ENCODE measurements around the gene ABHD16B. TPM values are rescaled to one million over a fixed set of nuclear protein-coding genes. Genes with fewer than 3 reads are reported as not detected.
"Not testable (repeated sequence)": the region's sequence is repeated elsewhere in the genome, so short reads cannot be mapped to it uniquely, and the experiment has no call there.

ABHD16B gene
- total RNA-seq, 1 experiment from 2014 or later = not detected

DNA sequence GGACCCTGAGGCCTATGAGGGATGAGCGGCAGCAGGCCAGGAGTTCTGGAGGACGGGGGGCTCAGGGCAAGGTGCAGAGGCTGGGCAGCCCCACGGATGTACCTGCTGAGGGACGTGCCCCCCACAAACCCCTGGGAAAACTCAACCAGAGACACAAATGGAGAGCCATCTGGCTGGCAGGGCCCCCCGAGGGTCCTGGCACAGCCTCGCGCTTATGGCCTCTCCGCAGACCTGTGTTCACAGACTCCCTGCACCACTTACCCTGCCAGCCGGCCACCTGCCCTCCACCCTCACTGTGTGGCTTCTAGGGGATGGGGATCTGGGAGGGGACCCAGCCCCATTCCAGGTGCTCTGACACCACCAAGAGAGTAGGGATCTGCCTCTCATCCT is 26.8 kb upstream of the ABHD16B start:
- no peak for DNase-seq (ENCODE audit: low spot score)

GRCh38 chr20:63835021-63835858 is 26.1 kb upstream of the ABHD16B start:
- DNase-seq (ENCODE audit: low spot score) = peak; percentile 98

DNA sequence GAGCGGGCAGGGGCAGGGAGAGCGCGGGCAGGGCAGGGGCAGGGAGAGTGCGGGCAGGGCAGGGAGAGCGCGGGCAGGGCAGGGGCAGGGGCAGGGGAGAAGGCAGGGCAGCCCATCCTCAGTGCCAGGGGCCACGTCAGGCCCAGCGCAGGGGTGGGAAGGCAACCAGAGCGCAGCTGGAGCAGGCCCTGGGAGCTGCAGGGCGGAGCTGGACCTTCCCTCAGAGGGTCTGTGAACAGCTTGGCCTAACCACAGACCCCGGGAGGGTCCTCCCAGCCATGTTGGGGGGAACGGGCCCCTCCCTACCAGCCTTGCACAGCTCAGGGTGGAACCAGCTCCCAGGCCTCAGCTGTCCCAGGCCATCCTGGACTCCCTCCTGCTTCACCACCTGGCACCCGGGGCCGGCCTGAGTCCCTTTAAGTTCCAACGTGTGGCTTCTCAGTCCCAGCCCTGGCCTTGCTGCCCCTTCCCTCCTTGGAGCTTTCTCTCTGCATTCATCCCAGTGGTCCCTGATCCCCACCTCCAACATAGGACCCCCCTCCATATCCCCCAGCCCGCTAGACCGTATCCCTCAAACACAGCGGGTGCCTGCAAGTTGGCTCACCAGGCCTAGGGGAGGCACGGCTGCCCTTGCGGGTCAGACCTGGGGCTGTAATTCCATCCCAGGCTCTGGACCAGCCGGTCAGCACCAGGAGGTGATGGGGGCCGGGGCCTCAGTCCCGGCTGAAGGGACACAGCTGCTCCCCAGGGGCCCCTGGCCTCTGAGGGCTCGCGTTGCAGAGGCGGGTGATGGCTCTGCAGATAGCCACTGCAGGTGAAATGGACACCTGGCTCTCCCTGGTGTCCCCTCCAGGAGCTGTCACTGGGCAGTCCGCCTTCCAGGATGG is 24.6 kb upstream of the ABHD16B start:
- no peak for DNase-seq (ENCODE audit: low spot score)

GRCh38 chr20:63837479-63837878 is 23.8 kb upstream of the ABHD16B start:
- no peak for DNase-seq (ENCODE audit: low spot score)

DNA sequence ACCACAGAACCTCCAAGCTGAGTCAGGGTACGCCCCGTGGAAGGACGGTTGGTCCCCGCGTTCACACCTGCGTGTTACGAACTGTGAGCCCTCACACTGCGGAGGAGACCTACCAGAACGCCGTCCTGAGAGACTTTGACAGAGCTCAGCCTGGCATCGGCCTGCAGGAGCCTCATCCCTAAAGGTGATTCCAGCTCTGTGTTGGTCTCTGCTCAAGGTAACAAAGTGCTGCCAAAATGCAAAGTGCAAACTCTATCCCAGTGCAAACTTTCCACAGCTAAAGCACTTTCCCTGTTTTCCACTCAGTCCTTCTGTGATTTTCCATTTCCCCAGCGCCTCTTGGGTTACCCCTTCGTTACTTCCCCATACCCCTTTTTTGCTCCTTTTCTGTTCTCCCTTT is 21.7 kb upstream of the ABHD16B start:
- no peak for DNase-seq (ENCODE audit: low spot score)

DNA sequence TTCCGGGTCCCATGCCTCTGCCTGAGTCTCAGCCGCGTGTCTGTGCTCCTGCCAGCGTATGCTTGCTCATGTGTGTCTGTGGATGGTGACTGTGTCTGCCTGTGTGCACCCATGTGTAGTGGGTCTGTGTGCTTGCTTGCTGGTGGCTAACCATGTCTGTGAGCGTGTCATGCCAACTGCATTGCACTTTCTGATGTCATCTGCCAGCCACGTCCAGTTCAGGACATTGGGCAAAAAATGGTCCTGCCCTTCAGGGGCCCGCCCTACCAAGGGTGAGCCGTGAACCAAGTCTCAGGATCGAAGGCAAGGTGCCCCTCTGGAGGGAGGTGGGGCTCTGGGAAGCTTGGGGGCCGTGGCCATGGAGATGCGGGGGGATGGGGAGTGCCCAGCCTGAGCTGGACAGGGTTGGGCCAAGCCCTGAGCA is 20.9 kb upstream of the ABHD16B start:
- no peak for DNase-seq (ENCODE audit: low spot score)

GRCh38 chr20:63842258-63842657 is 19.0 kb upstream of the ABHD16B start:
- DNase-seq (ENCODE audit: low spot score) = no peak

- DNase-seq (ENCODE audit: low spot score) = no peak
Measured at GRCh38 chr20:63843222-63843621, 18.1 kb upstream of the ABHD16B start.

DNA sequence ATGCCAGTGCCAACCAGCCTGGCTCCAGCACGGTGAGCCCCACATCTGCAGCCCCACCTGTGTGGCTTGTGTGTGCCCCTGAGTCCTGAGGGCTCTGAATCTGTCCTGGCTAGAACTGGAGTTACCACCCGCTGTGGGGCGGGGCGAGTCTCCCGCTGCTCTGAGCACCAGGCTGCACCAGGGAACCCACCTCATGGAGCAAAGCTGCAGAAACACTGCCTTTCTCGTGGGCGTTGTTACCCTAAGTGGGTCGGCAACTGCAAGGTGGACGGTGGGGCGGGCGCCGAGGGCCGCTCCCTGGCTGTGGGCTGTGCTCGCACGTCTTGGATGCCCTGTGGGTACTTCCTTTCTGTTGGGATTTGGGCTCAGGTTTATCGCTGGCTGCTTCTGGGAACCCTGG is 17.5 kb upstream of the ABHD16B start:
- DNase-seq (ENCODE audit: low spot score) = no peak

GRCh38 chr20:63844511-63844991 is 16.7 kb upstream of the ABHD16B start:
- DNase-seq (ENCODE audit: low spot score) = no peak

GRCh38 chr20:63846128-63846771 is 15.0 kb upstream of the ABHD16B start:
- no peak for DNase-seq (ENCODE audit: low spot score)

DNA sequence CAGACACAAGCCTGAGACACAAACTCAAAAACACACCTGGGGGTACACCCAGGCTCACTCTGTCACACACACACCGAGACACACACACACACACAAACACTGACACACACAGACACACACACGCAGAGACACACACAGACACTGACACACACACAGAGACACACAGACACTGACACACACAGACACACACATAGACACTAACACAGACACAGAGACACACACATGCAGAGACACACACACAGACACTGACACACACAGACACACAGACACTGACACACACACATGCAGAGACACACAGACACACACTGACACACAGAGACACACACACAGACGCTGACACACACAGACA is 14.4 kb upstream of the ABHD16B start:
- no peak for DNase-seq (ENCODE audit: low spot score)

DNA sequence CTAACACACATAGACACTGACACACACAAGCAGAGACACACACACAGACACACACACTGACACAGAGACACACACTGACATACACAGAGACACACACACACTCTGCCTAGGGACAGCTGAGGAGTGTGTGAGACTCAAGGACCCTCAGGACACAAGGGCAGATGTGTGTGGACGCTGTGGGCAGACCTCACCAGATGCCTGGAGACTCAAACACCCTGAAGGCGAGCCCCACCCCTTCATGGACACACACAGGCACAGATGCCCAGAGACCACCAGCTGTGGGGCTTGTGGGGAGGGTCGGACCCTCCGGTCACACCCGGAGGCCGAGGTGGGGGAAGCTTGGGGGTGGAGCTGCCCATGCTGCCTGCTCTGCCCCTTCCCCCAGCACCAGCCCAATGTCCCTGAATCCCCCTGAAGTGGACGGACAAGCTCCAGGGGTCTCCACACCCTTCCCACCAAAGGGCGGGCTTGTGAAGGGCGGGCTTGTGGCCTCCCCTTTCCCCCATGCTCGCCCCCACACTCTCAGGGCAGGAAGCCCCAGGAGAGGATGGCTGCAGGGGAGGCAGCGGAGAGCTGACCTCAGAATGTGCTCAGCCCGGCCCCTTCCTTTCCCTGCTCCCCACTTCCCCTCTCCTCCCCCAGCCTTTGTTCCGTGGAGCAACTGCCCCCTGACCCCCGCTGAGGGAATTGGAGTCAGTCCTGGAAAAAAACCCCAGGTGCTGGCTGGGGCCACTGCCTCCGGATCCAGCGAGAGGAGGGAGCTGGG is 13.9 kb upstream of the ABHD16B start:
- DNase-seq (ENCODE audit: low spot score) = no peak

GRCh38 chr20:63848003-63848911 is 13.0 kb upstream of the ABHD16B start:
- no peak for DNase-seq (ENCODE audit: low spot score)

DNA sequence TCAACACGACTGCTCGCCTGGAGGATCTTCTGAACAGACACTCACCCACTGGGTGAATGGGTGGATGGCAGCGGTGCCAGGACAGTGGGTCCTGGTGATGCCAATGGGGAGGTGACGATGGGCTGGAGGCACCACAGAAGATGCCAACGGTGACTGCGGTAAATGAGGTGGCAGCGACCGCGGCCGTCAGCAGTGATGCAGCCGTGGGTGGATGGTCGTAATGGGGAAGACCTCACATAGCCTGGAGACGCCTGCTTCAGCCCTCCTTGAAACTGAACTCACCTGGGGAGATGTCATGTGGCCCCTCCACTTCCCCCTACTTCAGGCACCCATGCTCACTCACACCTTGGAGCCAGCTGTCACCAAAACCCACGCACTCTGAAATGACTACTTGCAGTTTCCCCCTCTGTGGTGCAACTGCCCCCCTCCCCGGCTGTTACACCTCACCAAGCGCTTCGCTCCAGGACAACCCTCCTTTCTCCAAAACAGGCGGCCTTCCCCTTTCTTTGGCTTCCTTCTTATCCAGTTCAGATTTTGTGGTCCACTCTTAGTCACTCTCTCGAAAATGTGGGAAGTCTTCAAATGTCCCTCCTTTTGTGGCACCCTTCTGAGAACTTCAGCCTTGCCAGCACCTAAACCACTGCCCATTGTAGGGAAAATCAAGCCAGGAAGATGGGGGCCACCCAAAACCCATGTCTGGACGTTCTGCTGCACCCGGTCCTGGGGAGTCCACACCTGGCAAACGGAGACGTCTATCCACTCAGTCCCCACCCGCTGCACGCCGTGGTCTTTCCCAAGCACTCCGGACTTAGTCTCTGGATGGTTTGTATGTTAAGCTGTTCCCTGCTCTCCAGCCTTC is 10.4 kb upstream of the ABHD16B start:
- DNase-seq (ENCODE audit: low spot score) = no peak

DNA sequence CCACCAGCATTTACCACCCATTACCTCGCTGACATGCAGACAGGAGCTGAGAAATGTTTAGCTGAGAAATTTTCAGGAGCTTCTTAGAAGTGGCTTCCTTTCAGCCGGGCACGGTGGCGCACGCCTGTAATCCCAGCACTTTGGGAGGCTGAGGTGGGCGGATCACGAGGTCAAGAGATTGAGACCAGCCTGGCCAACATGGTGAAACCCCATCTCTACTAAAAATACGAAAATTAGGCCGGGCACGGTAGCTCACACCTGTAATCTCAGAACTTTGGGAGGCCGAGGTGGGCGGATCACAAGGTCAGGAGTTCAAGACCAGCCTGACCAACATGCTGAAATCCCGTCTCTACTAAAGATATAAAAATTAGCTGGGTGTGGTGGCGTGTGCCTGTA is 9.8 kb upstream of the ABHD16B start:
- DNase-seq (ENCODE audit: low spot score) = not testable (repeated sequence)

DNA sequence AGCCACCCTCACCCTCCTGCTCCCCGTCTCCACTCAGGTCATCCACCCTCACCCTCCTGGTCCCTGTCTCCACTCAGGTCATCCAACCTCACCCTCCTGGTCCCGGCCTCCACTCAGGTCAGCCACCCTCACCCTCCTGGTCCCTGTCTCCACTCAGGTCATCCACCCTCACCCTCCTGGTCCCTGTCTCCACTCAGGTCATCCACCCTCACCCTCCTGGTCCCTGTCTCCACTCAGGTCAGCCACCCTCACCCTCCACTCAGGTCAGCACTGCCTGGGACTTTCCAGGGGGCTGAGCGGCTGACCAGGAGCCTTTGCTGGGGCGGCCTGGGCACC is 7.6 kb upstream of the ABHD16B start:
- not testable (repeated sequence) for DNase-seq (ENCODE audit: low spot score)

DNA sequence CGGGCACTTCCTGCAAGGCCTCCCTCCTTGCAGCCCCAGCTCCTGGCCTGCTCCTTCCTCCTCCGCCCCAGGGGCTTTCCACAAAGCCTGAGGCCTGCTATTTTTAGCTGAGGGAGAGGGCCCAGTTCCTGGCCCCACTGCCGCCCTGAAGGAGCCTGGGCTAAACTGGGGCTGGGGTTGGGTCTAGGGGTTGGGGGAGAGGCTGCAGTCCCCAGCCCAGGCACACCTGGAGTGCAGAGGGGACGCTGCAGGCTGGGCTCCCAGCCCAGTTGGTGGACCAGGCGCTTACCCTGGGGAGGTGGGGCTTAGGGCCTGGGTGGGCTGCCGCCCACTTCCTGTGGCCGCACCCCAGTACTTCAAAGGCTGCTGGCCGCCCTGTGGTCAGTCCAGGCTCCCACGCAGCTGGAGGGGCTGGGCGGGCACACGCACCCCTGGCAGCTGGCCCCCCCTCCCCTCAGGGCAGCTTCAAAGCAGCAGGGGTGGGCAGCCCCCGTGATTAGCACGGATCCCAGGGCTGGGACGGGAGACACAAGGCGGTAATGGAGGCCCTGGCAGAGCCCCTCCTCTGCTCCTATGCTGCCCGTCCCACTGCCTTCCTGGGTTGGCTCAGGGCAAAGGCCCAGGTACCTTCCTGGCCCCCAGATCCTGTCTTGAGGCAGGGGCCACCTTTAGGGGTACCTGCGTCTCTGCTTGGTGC is 7.1 kb upstream of the ABHD16B start:
- DNase-seq (ENCODE audit: low spot score) = no peak

DNA sequence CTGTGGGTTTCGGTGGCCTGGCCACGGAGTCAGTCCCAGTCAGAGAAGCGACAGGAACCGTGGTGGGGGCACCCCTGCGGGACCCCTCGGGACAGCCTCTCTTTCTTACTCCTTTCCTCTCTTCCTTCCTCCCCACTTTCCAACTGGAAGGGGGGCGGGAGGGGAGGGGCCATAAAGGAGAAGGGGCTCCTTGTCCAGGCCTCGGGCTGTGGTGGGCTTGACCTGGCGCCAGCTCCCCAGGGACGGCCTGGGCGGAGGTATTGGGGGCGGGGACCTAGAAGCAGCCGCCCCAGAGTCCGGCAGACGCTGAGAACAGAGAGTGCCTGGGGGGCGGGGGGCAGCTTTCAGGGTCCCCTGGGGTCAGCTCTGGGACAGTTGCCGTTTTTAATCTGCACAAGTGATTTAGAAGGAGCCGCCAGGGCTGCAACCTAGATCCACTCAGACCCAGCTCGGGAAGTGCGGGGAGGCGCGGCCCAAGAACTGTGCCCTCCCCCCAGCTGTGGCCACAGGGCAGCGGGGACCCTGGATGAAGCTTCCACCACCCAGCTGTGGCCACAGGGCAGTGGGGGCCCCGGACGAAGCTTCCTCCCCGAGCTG is 6.4 kb upstream of the ABHD16B start:
- no peak for DNase-seq (ENCODE audit: low spot score)

Measured in H4 (cell line).